Stimulated activated CD8-positive, alpha-beta memory T cell treated with anti-CD3 and anti-CD28 coated beads, Interleukin-2, amount 100 ng/mL, for 1 hour (primary cell): ENCODE data around the gene LRRC37A3.
"Not testable (repeated sequence)": the region's sequence is repeated elsewhere in the genome, so short reads cannot be mapped to it uniquely, and the experiment has no call there.

ENCODE experiments used
- DNase-seq, 2 donors: peaks; one replicate each; pipeline ENCODE4 v3.0.0-alpha.2; 2020; ENCODE audit warnings: low read depth in 2 of 2

LRRC37A3 gene

GRCh38 chr17:64919289-64920025, at the start of gene LRRC37A3:
LRRC37A3 (minus strand) TSS chr17:64919478; CDS start chr17:64897257, 22,221 bp downstream.
- peak; percentile 98 for DNase-seq

- DNase-seq = peak; percentile 73 to 78
Measured at GRCh38 chr17:64965873-64966287, 46.6 kb upstream of the LRRC37A3 start.

GRCh38 chr17:64965256-64965872, 46.1 kb upstream of the LRRC37A3 start:
- not testable (repeated sequence) for DNase-seq

GRCh38 chr17:64964796-64965195, 45.5 kb upstream of the LRRC37A3 start:
- DNase-seq = no peak

GRCh38 chr17:64963814-64964213, 44.5 kb upstream of the LRRC37A3 start:
- DNase-seq = not testable (repeated sequence)

GRCh38 chr17:64961563-64962378, 42.5 kb upstream of the LRRC37A3 start:
- DNase-seq = not testable (repeated sequence)

- DNase-seq = no peak
Measured at GRCh38 chr17:64951877-64952276, 32.6 kb upstream of the LRRC37A3 start.

- no peak for DNase-seq
Measured at GRCh38 chr17:64950871-64951270, 31.6 kb upstream of the LRRC37A3 start.

- no peak for DNase-seq
Measured at GRCh38 chr17:64947152-64947551, 27.9 kb upstream of the LRRC37A3 start.

GRCh38 chr17:64941761-64942160, 22.5 kb upstream of the LRRC37A3 start:
- DNase-seq = no peak

- DNase-seq = no peak
Measured at GRCh38 chr17:64941045-64941444, 21.8 kb upstream of the LRRC37A3 start.

- no peak for DNase-seq
Measured at GRCh38 chr17:64940055-64940454, 20.8 kb upstream of the LRRC37A3 start.

- peak in 1 of 2 donors; percentile 30 for DNase-seq
Measured at GRCh38 chr17:64938925-64939474, 19.7 kb upstream of the LRRC37A3 start.

GRCh38 chr17:64938290-64938689, 19.0 kb upstream of the LRRC37A3 start:
- no peak for DNase-seq

GRCh38 chr17:64936117-64936516, 16.8 kb upstream of the LRRC37A3 start:
- DNase-seq = no peak

GRCh38 chr17:64934284-64934778, 15.1 kb upstream of the LRRC37A3 start:
- DNase-seq = not testable (repeated sequence)

GRCh38 chr17:64932850-64933249, 13.6 kb upstream of the LRRC37A3 start:
- not testable (repeated sequence) for DNase-seq

GRCh38 chr17:64930374-64930773, 11.1 kb upstream of the LRRC37A3 start:
- DNase-seq = not testable (repeated sequence)

GRCh38 chr17:64929419-64930209, 10.3 kb upstream of the LRRC37A3 start:
- not testable (repeated sequence) for DNase-seq

GRCh38 chr17:64928701-64929100, 9.4 kb upstream of the LRRC37A3 start:
- not testable (repeated sequence) for DNase-seq

- peak; percentile 21 to 48 for DNase-seq
Measured at GRCh38 chr17:64927444-64927843, 8.2 kb upstream of the LRRC37A3 start.
